Panc1 (cell line): ENCODE results near the gene GALNT16. TPM values are rescaled to one million over a fixed set of nuclear protein-coding genes. Genes with fewer than 3 reads are reported as not detected.

ENCODE experiments used
- ATAC-seq: fragments of 200-7000 bp; cut with Tn5 transposase; 2 replicates; pipeline ENCODE4 v1.9.1; 2020; ENCODE audit warnings: mild to moderate bottlenecking, moderate library complexity
- BruUV-seq: library from RNA; stranded (reverse); fragments of 400-500 nt; replicated peaks from 2 replicates; lab custom pipeline; 2021; lab: Mats Ljungman, UMichigan
- CTCF ChIA-PET: fragments of 300-600 bp; sonication (Branson Sonifier 250); formaldehyde crosslinking; loops from one replicate; lab custom pipeline; 2022; ENCODE audit warnings: antibody characterized with exemption; lab: Charles Lee
- POLR2A ChIA-PET: fragments of 300-600 bp; sonication (Branson Sonifier 250); formaldehyde crosslinking; loops from one replicate; lab custom pipeline; 2022; ENCODE audit warnings: antibody characterized with exemption; lab: Charles Lee
- DNase-seq: peaks from one replicate; pipeline ENCODE4 v3.0.0-alpha.2; 2010; ENCODE audit warnings: low read depth, low spot score
- H3K27ac ChIP-seq: 2 replicates; pipeline ENCODE4 v1.5.1; 2011; ENCODE audit warnings: mild to moderate bottlenecking, low read length, inconsistent platforms
- H3K27me3 ChIP-seq: fragments of 200-500 bp; sonication (Bioruptor generic); 2 replicates; pipeline ENCODE4 v1.6.0; 2014; ENCODE audit warnings: low read length, inconsistent platforms; ENCODE audit not compliant: control insufficient read depth, insufficient read depth
- H3K36me3 ChIP-seq: fragments of 200-500 bp; sonication (Bioruptor generic); 2 replicates; pipeline ENCODE4 v1.5.1; 2014; ENCODE audit warnings: inconsistent platforms, mild to moderate bottlenecking, low read length, moderate library complexity; ENCODE audit not compliant: control insufficient read depth, insufficient read depth
- H3K4me1 ChIP-seq: 2 replicates; pipeline ENCODE4 v1.5.1; 2011; ENCODE audit warnings: inconsistent platforms, mild to moderate bottlenecking, low read length, moderate library complexity; ENCODE audit not compliant: control insufficient read depth, insufficient read depth
- H3K4me3 ChIP-seq, 2 experiments: 2 replicates each; pipeline ENCODE4 v1.5.1; 2011 to 2012; ENCODE audit warnings: low read depth in 2 of 2, low read length in 2 of 2, mild to moderate bottlenecking in 2 of 2, inconsistent platforms in 1 of 2, moderate library complexity in 1 of 2
- H3K9me3 ChIP-seq: fragments of 200-500 bp; sonication (Bioruptor generic); 2 replicates; pipeline ENCODE4 v1.5.1; 2014; ENCODE audit warnings: low read depth, mild to moderate bottlenecking, inconsistent platforms, low read length, moderate library complexity; ENCODE audit not compliant: control insufficient read depth, insufficient read depth
- TCF7L2 ChIP-seq: IDR thresholded peaks from 2 replicates; pipeline ENCODE4 v1.6.1; 2011; ENCODE audit warnings: mild to moderate bottlenecking, low read depth, low read length, inconsistent platforms
- in situ Hi-C: cut with HindIII; loops from 2 replicates; pipeline ENCODE4 v1.10.0; 2016; ENCODE audit warnings: low sequenced_read_pairs, low pct_unique_long_range_greater_than_20kb
- intact Hi-C: fragments of 100-400 bp; cut with micrococcal nuclease; formaldehyde crosslinking; loops from one replicate; pipeline ENCODE4 v1.10.0; 2022; ENCODE audit not compliant: unreplicated experiment
- total RNA-seq: library from RNA; stranded (reverse); gene quantifications from one replicate; pipeline ENCODE4 v1.2.1, GENCODE V29; 2021; ENCODE audit not compliant: unreplicated experiment
- TF ChIP-seq, protein P1 (sequence below): fragments of 450-650 bp; IDR thresholded peaks from 2 replicates; pipeline ENCODE4 v1.5.1; 2017; ENCODE audit warnings: mild to moderate bottlenecking
- TF ChIP-seq, protein P2 (sequence below), 2 experiments: IDR thresholded peaks; 2 replicates each; pipeline ENCODE4 v1.6.1; 2011 to 2012; ENCODE audit warnings: low read depth in 2 of 2, control low read depth in 1 of 2, low read length in 1 of 2, mild to moderate bottlenecking in 1 of 2, moderate library complexity in 1 of 2; ENCODE audit not compliant: insufficient read depth in 1 of 2

The GALNT16 gene
- total RNA-seq, 1 experiment from 2014 or later = 0.72 TPM

DNA sequence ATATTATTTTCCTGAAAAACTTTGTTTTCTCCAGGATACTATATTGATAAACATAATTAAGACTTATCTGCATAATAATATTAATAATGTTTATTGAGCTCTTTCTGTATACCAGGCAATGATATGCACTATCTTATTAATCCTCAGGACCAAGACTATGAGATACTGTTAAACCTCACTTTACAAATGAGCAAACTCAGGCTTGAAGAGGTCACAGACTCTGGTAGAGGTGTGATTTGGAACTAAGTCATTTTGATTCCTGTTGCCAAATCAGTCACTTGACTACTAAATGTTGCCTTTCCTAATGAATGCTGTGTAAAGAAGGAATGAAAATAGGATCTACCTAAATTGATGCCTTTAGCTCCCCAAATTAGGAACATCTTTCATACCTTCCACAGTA, 145.8 kb downstream of the GALNT16 start:
- in situ Hi-C loops = no loop called here
- H3K27me3 ChIP-seq = no peaks in the 10 kb centered on the region
- ATAC-seq (no peak), DNase-seq (no peak)
- H3K4me1 ChIP-seq = peaks cover 4% of the 10 kb centered on the region; the same call in 1 of the 2 replicates
- ChIA-PET POLR2A (no interaction called here), CTCF (no interaction called here)
- intact Hi-C loops = no loop called here
- TF ChIP-seq, protein P1, sequence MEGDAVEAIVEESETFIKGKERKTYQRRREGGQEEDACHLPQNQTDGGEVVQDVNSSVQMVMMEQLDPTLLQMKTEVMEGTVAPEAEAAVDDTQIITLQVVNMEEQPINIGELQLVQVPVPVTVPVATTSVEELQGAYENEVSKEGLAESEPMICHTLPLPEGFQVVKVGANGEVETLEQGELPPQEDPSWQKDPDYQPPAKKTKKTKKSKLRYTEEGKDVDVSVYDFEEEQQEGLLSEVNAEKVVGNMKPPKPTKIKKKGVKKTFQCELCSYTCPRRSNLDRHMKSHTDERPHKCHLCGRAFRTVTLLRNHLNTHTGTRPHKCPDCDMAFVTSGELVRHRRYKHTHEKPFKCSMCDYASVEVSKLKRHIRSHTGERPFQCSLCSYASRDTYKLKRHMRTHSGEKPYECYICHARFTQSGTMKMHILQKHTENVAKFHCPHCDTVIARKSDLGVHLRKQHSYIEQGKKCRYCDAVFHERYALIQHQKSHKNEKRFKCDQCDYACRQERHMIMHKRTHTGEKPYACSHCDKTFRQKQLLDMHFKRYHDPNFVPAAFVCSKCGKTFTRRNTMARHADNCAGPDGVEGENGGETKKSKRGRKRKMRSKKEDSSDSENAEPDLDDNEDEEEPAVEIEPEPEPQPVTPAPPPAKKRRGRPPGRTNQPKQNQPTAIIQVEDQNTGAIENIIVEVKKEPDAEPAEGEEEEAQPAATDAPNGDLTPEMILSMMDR = no peak
- TF ChIP-seq, protein P2, sequence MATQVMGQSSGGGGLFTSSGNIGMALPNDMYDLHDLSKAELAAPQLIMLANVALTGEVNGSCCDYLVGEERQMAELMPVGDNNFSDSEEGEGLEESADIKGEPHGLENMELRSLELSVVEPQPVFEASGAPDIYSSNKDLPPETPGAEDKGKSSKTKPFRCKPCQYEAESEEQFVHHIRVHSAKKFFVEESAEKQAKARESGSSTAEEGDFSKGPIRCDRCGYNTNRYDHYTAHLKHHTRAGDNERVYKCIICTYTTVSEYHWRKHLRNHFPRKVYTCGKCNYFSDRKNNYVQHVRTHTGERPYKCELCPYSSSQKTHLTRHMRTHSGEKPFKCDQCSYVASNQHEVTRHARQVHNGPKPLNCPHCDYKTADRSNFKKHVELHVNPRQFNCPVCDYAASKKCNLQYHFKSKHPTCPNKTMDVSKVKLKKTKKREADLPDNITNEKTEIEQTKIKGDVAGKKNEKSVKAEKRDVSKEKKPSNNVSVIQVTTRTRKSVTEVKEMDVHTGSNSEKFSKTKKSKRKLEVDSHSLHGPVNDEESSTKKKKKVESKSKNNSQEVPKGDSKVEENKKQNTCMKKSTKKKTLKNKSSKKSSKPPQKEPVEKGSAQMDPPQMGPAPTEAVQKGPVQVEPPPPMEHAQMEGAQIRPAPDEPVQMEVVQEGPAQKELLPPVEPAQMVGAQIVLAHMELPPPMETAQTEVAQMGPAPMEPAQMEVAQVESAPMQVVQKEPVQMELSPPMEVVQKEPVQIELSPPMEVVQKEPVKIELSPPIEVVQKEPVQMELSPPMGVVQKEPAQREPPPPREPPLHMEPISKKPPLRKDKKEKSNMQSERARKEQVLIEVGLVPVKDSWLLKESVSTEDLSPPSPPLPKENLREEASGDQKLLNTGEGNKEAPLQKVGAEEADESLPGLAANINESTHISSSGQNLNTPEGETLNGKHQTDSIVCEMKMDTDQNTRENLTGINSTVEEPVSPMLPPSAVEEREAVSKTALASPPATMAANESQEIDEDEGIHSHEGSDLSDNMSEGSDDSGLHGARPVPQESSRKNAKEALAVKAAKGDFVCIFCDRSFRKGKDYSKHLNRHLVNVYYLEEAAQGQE (IDR thresholded peaks at IDR 0.05; ENCODE audit: insufficient read depth in 1 of 2, low read depth in 2 of 2, low read length in 1 of 2) = no peak
- TF ChIP-seq TCF7L2 = no peak
- H3K36me3 ChIP-seq = no peaks in the 10 kb centered on the region
- no peak overlapping the region for H3K27ac ChIP-seq
- H3K4me3 ChIP-seq = no peak overlapping the region
- BruUV-seq = no TSS peak
- H3K9me3 ChIP-seq = no peaks in the 10 kb centered on the region

Other genes with a start within 250 kb of the GALNT16 start
- gene DCAF5, start 107.0 kb upstream of the GALNT16 start, total RNA-seq = 27.6 TPM
- 9.5 TPM for gene EXD2, start 68.7 kb upstream of the GALNT16 start, total RNA-seq
- gene ERH, start 138.1 kb downstream of the GALNT16 start, total RNA-seq = 222 TPM
- gene SLC39A9, start 138.5 kb downstream of the GALNT16 start, total RNA-seq = 63.4 TPM
- gene PLEKHD1, start 224.6 kb downstream of the GALNT16 start, total RNA-seq = 0.08 TPM